Measurements from ENCODE around the gene PYGB.

GRCh38 chr20:25345721-25346120, 97.8 kb downstream of the PYGB start:
- TF ChIP-seq POLR2A (IDR thresholded peaks at IDR 0.05) (no peak), CTCF (IDR thresholded peaks at IDR 0.05) (no peak)

Data from thyroid gland (tissue), 4 donors.